Measurements from ENCODE around the gene ADAMTSL5.
A peak's percentile ranks its signal among the peaks of the same experiment; 100 is the strongest.
"Not testable (repeated sequence)": the region's sequence is repeated elsewhere in the genome, so short reads cannot be mapped to it uniquely, and the experiment has no call there.

Gene ADAMTSL5

GRCh38 chr19:1523412-1524286, 10.8 kb upstream of the ADAMTSL5 start, which contains the start of gene PLK5:
Gene PLK5 (plus strand): TSS chr19:1524077. CDS start chr19:1526997, 2,920 bp downstream.
- peak within 1 kb of the TSS; percentile 26 for H3K4me3 ChIP-seq (ENCODE audit: low read length)
- no peaks in the 10 kb centered on the region for H3K4me1 ChIP-seq (ENCODE audit: control insufficient read depth, insufficient read depth, low read length)
- peaks cover 14% of the 10 kb centered on the region; the same call in 1 of the 2 replicates for H3K27me3 ChIP-seq (ENCODE audit: control insufficient read depth, insufficient read depth, low read length)
- WGBS (ENCODE audit: insufficient coverage, insufficient read length), result no CpG with 5 or more reads among the region's 92 CpGs
- no peak for DNase-seq (ENCODE audit: low read depth, low spot score)
- no peaks in the 10 kb centered on the region for H3K9me3 ChIP-seq (ENCODE audit: control insufficient read depth, insufficient read depth, low read length)
- H3K36me3 ChIP-seq (ENCODE audit: control insufficient read depth, insufficient read depth, low read length), result no peaks in the 10 kb centered on the region
- no peak within 1 kb of the TSS for H3K27ac ChIP-seq (ENCODE audit: low read length)

- Histone ChIP-seq H3K36me3 (ENCODE audit: control insufficient read depth, insufficient read depth, low read length) (no peaks in the 10 kb centered on the region), H3K27me3 (ENCODE audit: control insufficient read depth, insufficient read depth, low read length) (peaks cover 14% of the 10 kb centered on the region; the same call in 1 of the 2 replicates), H3K4me1 (ENCODE audit: control insufficient read depth, insufficient read depth, low read length) (no peaks in the 10 kb centered on the region), H3K4me3 (ENCODE audit: low read length) (no peak overlapping the region), H3K9me3 (ENCODE audit: control insufficient read depth, insufficient read depth, low read length) (no peaks in the 10 kb centered on the region), H3K27ac (ENCODE audit: low read length) (no peak overlapping the region)
- no CpG with 5 or more reads among the region's 18 CpGs for WGBS (ENCODE audit: insufficient coverage, insufficient read length)
- no peak for DNase-seq (ENCODE audit: low read depth, low spot score)
Observed at GRCh38 chr19:1522838-1523237, 10.0 kb upstream of the ADAMTSL5 start.

- Histone ChIP-seq H3K27me3 (ENCODE audit: control insufficient read depth, insufficient read depth, low read length) (peaks cover 14% of the 10 kb centered on the region; the same call in 1 of the 2 replicates), H3K27ac (ENCODE audit: low read length) (no peak overlapping the region), H3K4me3 (ENCODE audit: low read length) (no peak overlapping the region), H3K36me3 (ENCODE audit: control insufficient read depth, insufficient read depth, low read length) (no peaks in the 10 kb centered on the region), H3K9me3 (ENCODE audit: control insufficient read depth, insufficient read depth, low read length) (no peaks in the 10 kb centered on the region), H3K4me1 (ENCODE audit: control insufficient read depth, insufficient read depth, low read length) (no peaks in the 10 kb centered on the region)
- WGBS (ENCODE audit: insufficient coverage, insufficient read length), result no CpG with 5 or more reads among the region's 10 CpGs
- no peak for DNase-seq (ENCODE audit: low read depth, low spot score)
Observed at GRCh38 chr19:1522061-1522460, 9.2 kb upstream of the ADAMTSL5 start.

GRCh38 chr19:1521636-1522035, 8.8 kb upstream of the ADAMTSL5 start:
- H3K27me3 ChIP-seq (ENCODE audit: control insufficient read depth, insufficient read depth, low read length), result peaks cover 14% of the 10 kb centered on the region; the same call in 1 of the 2 replicates
- H3K9me3 ChIP-seq (ENCODE audit: control insufficient read depth, insufficient read depth, low read length), result no peaks in the 10 kb centered on the region
- no peaks in the 10 kb centered on the region for H3K4me1 ChIP-seq (ENCODE audit: control insufficient read depth, insufficient read depth, low read length)
- H3K27ac ChIP-seq (ENCODE audit: low read length), result no peak overlapping the region
- no peak overlapping the region for H3K4me3 ChIP-seq (ENCODE audit: low read length)
- no peaks in the 10 kb centered on the region for H3K36me3 ChIP-seq (ENCODE audit: control insufficient read depth, insufficient read depth, low read length)
- DNase-seq (ENCODE audit: low read depth, low spot score), result no peak
- WGBS (ENCODE audit: insufficient coverage, insufficient read length), result no CpG with 5 or more reads among the region's 14 CpGs

GRCh38 chr19:1520203-1520780, 7.5 kb upstream of the ADAMTSL5 start:
- peaks cover 14% of the 10 kb centered on the region; the same call in 1 of the 2 replicates for H3K27me3 ChIP-seq (ENCODE audit: control insufficient read depth, insufficient read depth, low read length)
- no peak overlapping the region for H3K4me3 ChIP-seq (ENCODE audit: low read length)
- no peaks in the 10 kb centered on the region for H3K4me1 ChIP-seq (ENCODE audit: control insufficient read depth, insufficient read depth, low read length)
- H3K9me3 ChIP-seq (ENCODE audit: control insufficient read depth, insufficient read depth, low read length), result no peaks in the 10 kb centered on the region
- H3K36me3 ChIP-seq (ENCODE audit: control insufficient read depth, insufficient read depth, low read length), result no peaks in the 10 kb centered on the region
- H3K27ac ChIP-seq (ENCODE audit: low read length), result no peak overlapping the region
- no peak for DNase-seq (ENCODE audit: low read depth, low spot score)
- no CpG with 5 or more reads among the region's 17 CpGs for WGBS (ENCODE audit: insufficient coverage, insufficient read length)

- no CpG with 5 or more reads among the region's 8 CpGs for WGBS (ENCODE audit: insufficient coverage, insufficient read length)
Observed at GRCh38 chr19:1519802-1520201, 7.0 kb upstream of the ADAMTSL5 start.

GRCh38 chr19:1518471-1518870, 5.7 kb upstream of the ADAMTSL5 start:
- no CpG with 5 or more reads among the region's 4 CpGs for WGBS (ENCODE audit: insufficient coverage, insufficient read length)
- Histone ChIP-seq H3K27ac (ENCODE audit: low read length) (no peak overlapping the region), H3K36me3 (ENCODE audit: control insufficient read depth, insufficient read depth, low read length) (no peaks in the 10 kb centered on the region), H3K4me1 (ENCODE audit: control insufficient read depth, insufficient read depth, low read length) (no peaks in the 10 kb centered on the region), H3K4me3 (ENCODE audit: low read length) (no peak overlapping the region), H3K27me3 (ENCODE audit: control insufficient read depth, insufficient read depth, low read length) (peaks cover 4% of the 10 kb centered on the region; the same call in 1 of the 2 replicates), H3K9me3 (ENCODE audit: control insufficient read depth, insufficient read depth, low read length) (no peaks in the 10 kb centered on the region)
- DNase-seq (ENCODE audit: low read depth, low spot score), result no peak

More at GRCh38 chr19:1519802-1520201, 7.0 kb upstream of the ADAMTSL5 start:
- not testable (repeated sequence) for H3K4me3 ChIP-seq (ENCODE audit: low read length); DNase-seq (ENCODE audit: low read depth, low spot score); H3K27ac ChIP-seq (ENCODE audit: low read length); H3K36me3 ChIP-seq (ENCODE audit: control insufficient read depth, insufficient read depth, low read length); H3K9me3 ChIP-seq (ENCODE audit: control insufficient read depth, insufficient read depth, low read length); H3K4me1 ChIP-seq (ENCODE audit: control insufficient read depth, insufficient read depth, low read length)
- H3K27me3 ChIP-seq (ENCODE audit: control insufficient read depth, insufficient read depth, low read length), result peaks cover 11% of the 10 kb centered on the region; the same call in 1 of the 2 replicates

GRCh38 chr19:1516395-1516753, 3.6 kb upstream of the ADAMTSL5 start:
- Histone ChIP-seq H3K9me3 (ENCODE audit: control insufficient read depth, insufficient read depth, low read length) (no peaks in the 10 kb centered on the region), H3K4me3 (ENCODE audit: low read length) (no peak overlapping the region), H3K36me3 (ENCODE audit: control insufficient read depth, insufficient read depth, low read length) (no peaks in the 10 kb centered on the region), H3K4me1 (ENCODE audit: control insufficient read depth, insufficient read depth, low read length) (no peaks in the 10 kb centered on the region; the same call in 1 of the 2 replicates), H3K27ac (ENCODE audit: low read length) (no peak overlapping the region), H3K27me3 (ENCODE audit: control insufficient read depth, insufficient read depth, low read length) (no peaks in the 10 kb centered on the region)
- no peak for DNase-seq (ENCODE audit: low read depth, low spot score)
- WGBS (ENCODE audit: insufficient coverage, insufficient read length), result no CpG with 5 or more reads among the region's 8 CpGs

- Histone ChIP-seq H3K36me3 (ENCODE audit: control insufficient read depth, insufficient read depth, low read length) (no peaks in the 10 kb centered on the region), H3K9me3 (ENCODE audit: control insufficient read depth, insufficient read depth, low read length) (no peaks in the 10 kb centered on the region), H3K4me1 (ENCODE audit: control insufficient read depth, insufficient read depth, low read length) (no peaks in the 10 kb centered on the region; the same call in 1 of the 2 replicates), H3K27ac (ENCODE audit: low read length) (no peak overlapping the region), H3K27me3 (ENCODE audit: control insufficient read depth, insufficient read depth, low read length) (no peaks in the 10 kb centered on the region), H3K4me3 (ENCODE audit: low read length) (no peak overlapping the region)
- DNase-seq (ENCODE audit: low read depth, low spot score), result no peak
- WGBS (ENCODE audit: insufficient coverage, insufficient read length), result no CpG with 5 or more reads among the region's 14 CpGs
Observed at GRCh38 chr19:1514986-1515721, 2.3 kb upstream of the ADAMTSL5 start.

- no peak for DNase-seq (ENCODE audit: low read depth, low spot score)
- WGBS (ENCODE audit: insufficient coverage, insufficient read length), result no CpG with 5 or more reads among the region's 10 CpGs
- Histone ChIP-seq H3K27me3 (ENCODE audit: control insufficient read depth, insufficient read depth, low read length) (no peaks in the 10 kb centered on the region), H3K27ac (ENCODE audit: low read length) (no peak overlapping the region), H3K9me3 (ENCODE audit: control insufficient read depth, insufficient read depth, low read length) (no peaks in the 10 kb centered on the region), H3K4me1 (ENCODE audit: control insufficient read depth, insufficient read depth, low read length) (no peaks in the 10 kb centered on the region; the same call in 1 of the 2 replicates), H3K4me3 (ENCODE audit: low read length) (no peak overlapping the region), H3K36me3 (ENCODE audit: control insufficient read depth, insufficient read depth, low read length) (no peaks in the 10 kb centered on the region)
Observed at GRCh38 chr19:1514295-1514661, 1.5 kb upstream of the ADAMTSL5 start.

Measured in iPS DF 6.9 (cell line).